Measurements from ENCODE around the gene SYNJ2BP. TPM values are rescaled to one million over a fixed set of nuclear protein-coding genes. Genes with fewer than 3 reads are reported as not detected.

SYNJ2BP gene, protein sequence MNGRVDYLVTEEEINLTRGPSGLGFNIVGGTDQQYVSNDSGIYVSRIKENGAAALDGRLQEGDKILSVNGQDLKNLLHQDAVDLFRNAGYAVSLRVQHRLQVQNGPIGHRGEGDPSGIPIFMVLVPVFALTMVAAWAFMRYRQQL
- total RNA-seq (2021; ENCODE audit: unreplicated experiment), result 13.6 TPM
- polyA plus RNA-seq (2012; ENCODE audit: insufficient read length), result 6.0 TPM
- percentile 78 among the genes with signal in this experiment for Bru-seq, nascent RNA
- BruChase-seq, experiment 1, labeled RNA remaining after a 2-hour chase, result percentile 95 among the genes with signal in this experiment
- BruChase-seq, experiment 2, labeled RNA remaining after a 6-hour chase, result percentile 97 among the genes with signal in this experiment
- long read RNA-seq, full-length matches to known transcripts, result 14 of 16 reads
- long read RNA-seq, partial matches to known transcripts, result 0 of 16 reads
- long read RNA-seq, other reads (novel, unspliced or antisense), result 2 of 16 reads

GRCh38 chr14:70416725-70417349 lies at the start of gene SYNJ2BP:
SYNJ2BP (minus strand) TSS chr14:70417090; CDS start chr14:70416963, 127 bp downstream.
- in situ Hi-C loops (cut with HindIII; ENCODE audit: low pct_unique_long_range_greater_than_20kb, low sequenced_read_pairs), result no loop called here
- DNase-seq (ENCODE audit: low read depth, low spot score) (peak; percentile 30), ATAC-seq (peak; percentile 100)
- Histone ChIP-seq H3K4me3 (ENCODE audit: low read depth in 2 of 2, low read length in 2 of 2) (peak within 1 kb of the TSS; percentile 94), H3K9me3 (ENCODE audit: control insufficient read depth, insufficient read depth, low read depth, low read length) (no peaks in the 10 kb centered on the region), H3K36me3 (ENCODE audit: control insufficient read depth, insufficient read depth, low read length) (peaks cover 3% of the 10 kb centered on the region; the same call in 1 of the 2 replicates), H3K4me1 (ENCODE audit: control insufficient read depth, insufficient read depth, low read length) (no peaks in the 10 kb centered on the region), H3K27ac (ENCODE audit: low read length) (peak within 1 kb of the TSS; percentile 89), H3K27me3 (ENCODE audit: control insufficient read depth, insufficient read depth, low read length) (no peaks in the 10 kb centered on the region)
- CTCF ChIA-PET, result no interaction called here
- TF ChIP-seq TCF7L2 (IDR thresholded peaks at IDR 0.05; ENCODE audit: low read depth, low read length), result no peak
- 0 out of 2 replicates have a peak, but pooled peaks have one; percentile 22 for TF ChIP-seq POLR2AphosphoS5 (IDR thresholded peaks at IDR 0.05; ENCODE audit: low read depth, low read length)
- POLR2A ChIA-PET, result no interaction called here
- BruUV-seq (replicated peaks), result no TSS peak
- intact Hi-C loops (cut with micrococcal nuclease; ENCODE audit: unreplicated experiment), result no loop called here

DNA sequence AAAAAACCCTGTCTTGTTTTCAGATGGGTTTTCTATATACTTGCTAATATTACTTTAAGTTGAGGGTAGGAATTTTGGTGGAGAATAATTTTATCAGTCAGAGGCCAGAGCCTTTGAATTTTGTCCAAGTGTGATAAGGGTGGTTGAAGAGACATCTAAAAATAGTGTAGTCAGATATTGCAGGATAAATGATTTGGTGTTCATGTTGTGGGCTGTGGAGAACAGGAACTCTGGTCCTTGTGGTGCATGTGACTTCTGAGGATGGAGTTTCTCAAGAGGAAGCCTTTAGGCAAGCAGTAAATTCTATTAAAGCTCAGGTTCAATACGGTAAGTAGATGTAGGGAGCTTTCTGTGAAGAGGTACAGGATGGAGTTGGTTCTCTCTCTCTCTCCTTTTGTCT lies 37.8 kb upstream of the SYNJ2BP start:
- CTCF ChIA-PET, result no interaction called here
- no peaks in the 10 kb centered on the region for H3K27me3 ChIP-seq (ENCODE audit: control insufficient read depth, insufficient read depth, low read length)
- in situ Hi-C loops (cut with HindIII; ENCODE audit: low pct_unique_long_range_greater_than_20kb, low sequenced_read_pairs) (no loop called here), intact Hi-C loops (cut with micrococcal nuclease; ENCODE audit: unreplicated experiment) (no loop called here)
- no TSS peak for BruUV-seq (replicated peaks)
- no peak for DNase-seq (ENCODE audit: low read depth, low spot score)
- no peak overlapping the region for H3K4me3 ChIP-seq (ENCODE audit: low read depth in 2 of 2, low read length in 2 of 2)
- no peak overlapping the region for H3K27ac ChIP-seq (ENCODE audit: low read length)
- no peaks in the 10 kb centered on the region for H3K9me3 ChIP-seq (ENCODE audit: control insufficient read depth, insufficient read depth, low read depth, low read length)
- H3K4me1 ChIP-seq (ENCODE audit: control insufficient read depth, insufficient read depth, low read length), result no peaks in the 10 kb centered on the region
- POLR2A ChIA-PET, result no interaction called here
- no peak for ATAC-seq
- no peaks in the 10 kb centered on the region for H3K36me3 ChIP-seq (ENCODE audit: control insufficient read depth, insufficient read depth, low read length)
- TF ChIP-seq POLR2AphosphoS5 (IDR thresholded peaks at IDR 0.05; ENCODE audit: low read depth, low read length) (no peak), REST (IDR thresholded peaks at IDR 0.05; ENCODE audit: insufficient read depth in 1 of 2, low read depth in 2 of 2, low read length in 1 of 2) (no peak), SIN3A (IDR thresholded peaks at IDR 0.05; ENCODE audit: borderline replicate concordance, insufficient read depth, low read depth, low read length) (no peak), TCF7L2 (IDR thresholded peaks at IDR 0.05; ENCODE audit: low read depth, low read length) (no peak)
- TF ChIP-seq, protein P1, sequence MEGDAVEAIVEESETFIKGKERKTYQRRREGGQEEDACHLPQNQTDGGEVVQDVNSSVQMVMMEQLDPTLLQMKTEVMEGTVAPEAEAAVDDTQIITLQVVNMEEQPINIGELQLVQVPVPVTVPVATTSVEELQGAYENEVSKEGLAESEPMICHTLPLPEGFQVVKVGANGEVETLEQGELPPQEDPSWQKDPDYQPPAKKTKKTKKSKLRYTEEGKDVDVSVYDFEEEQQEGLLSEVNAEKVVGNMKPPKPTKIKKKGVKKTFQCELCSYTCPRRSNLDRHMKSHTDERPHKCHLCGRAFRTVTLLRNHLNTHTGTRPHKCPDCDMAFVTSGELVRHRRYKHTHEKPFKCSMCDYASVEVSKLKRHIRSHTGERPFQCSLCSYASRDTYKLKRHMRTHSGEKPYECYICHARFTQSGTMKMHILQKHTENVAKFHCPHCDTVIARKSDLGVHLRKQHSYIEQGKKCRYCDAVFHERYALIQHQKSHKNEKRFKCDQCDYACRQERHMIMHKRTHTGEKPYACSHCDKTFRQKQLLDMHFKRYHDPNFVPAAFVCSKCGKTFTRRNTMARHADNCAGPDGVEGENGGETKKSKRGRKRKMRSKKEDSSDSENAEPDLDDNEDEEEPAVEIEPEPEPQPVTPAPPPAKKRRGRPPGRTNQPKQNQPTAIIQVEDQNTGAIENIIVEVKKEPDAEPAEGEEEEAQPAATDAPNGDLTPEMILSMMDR (IDR thresholded peaks at IDR 0.05), result no peak

Measured in Panc1 (cell line).